Muscle layer of colon (tissue), 2 donors: Measurements from ENCODE around the gene USB1.

Source experiments
- H3K27ac ChIP-seq: one replicate; pipeline ENCODE4 v1.7.0; 2013; ENCODE audit warnings: low read depth, mild to moderate bottlenecking, low read length, moderate library complexity
- H3K27me3 ChIP-seq, 2 donors: one replicate each; pipeline ENCODE4 v1.7.0; 2013; ENCODE audit warnings: low read length in 2 of 2, mild to moderate bottlenecking in 2 of 2; ENCODE audit not compliant: insufficient read depth in 2 of 2, control insufficient read depth in 1 of 2
- H3K36me3 ChIP-seq: one replicate; pipeline ENCODE4 v1.7.0; 2013; ENCODE audit warnings: mild to moderate bottlenecking, low read length; ENCODE audit not compliant: insufficient read depth
- H3K4me1 ChIP-seq: one replicate; pipeline ENCODE4 v1.7.0; 2013; ENCODE audit warnings: mild to moderate bottlenecking, low read length; ENCODE audit not compliant: insufficient read depth
- H3K4me3 ChIP-seq, 2 donors: one replicate each; pipeline ENCODE4 v1.7.0; 2013; ENCODE audit warnings: low read length in 2 of 2, low read depth in 1 of 2, mild to moderate bottlenecking in 1 of 2, moderate library complexity in 1 of 2
- H3K9ac ChIP-seq: one replicate; pipeline ENCODE4 v1.7.0; 2013; ENCODE audit warnings: low read length
- H3K9me3 ChIP-seq: one replicate; pipeline ENCODE4 v1.7.0; 2013; ENCODE audit warnings: mild to moderate bottlenecking, low read length
- donor health status: abdominal sarcoma.
- donor health status: Adenocarcinoma of cecum.

Gene USB1

GRCh38 chr16:58024486-58025350, 23.5 kb downstream of the USB1 start:
- Histone ChIP-seq H3K9ac (no peak overlapping the region), H3K9me3 (no peaks in the 10 kb centered on the region), H3K27me3 (no peaks in the 10 kb centered on the region), H3K4me1 (peaks cover 55% of the 10 kb centered on the region), H3K36me3 (peaks cover 4% of the 10 kb centered on the region), H3K4me3 (peak overlapping the region; percentile 64 to 66), H3K27ac (peak overlapping the region; percentile 76)

- Histone ChIP-seq H3K4me1 (peaks cover 52% of the 10 kb centered on the region), H3K27ac (peak within 1 kb of the TSS; percentile 76), H3K36me3 (no peaks in the 10 kb centered on the region), H3K9ac (no peak within 1 kb of the TSS), H3K9me3 (no peaks in the 10 kb centered on the region), H3K4me3 (peak within 1 kb of the TSS; percentile 64 to 66), H3K27me3 (no peaks in the 10 kb centered on the region)
These were observed 24.3 kb downstream of the USB1 start, which contains the start of gene MMP15 for GRCh38 chr16:58025351-58026138. Gene MMP15 (plus strand): TSS chr16:58025754. CDS start chr16:58026351, 597 bp downstream.

- Histone ChIP-seq H3K27me3 (no peaks in the 10 kb centered on the region), H3K4me1 (peaks cover 45% of the 10 kb centered on the region), H3K9me3 (no peaks in the 10 kb centered on the region), H3K27ac (peak overlapping the region; percentile 76), H3K9ac (no peak overlapping the region), H3K4me3 (peak overlapping the region; percentile 64 to 66), H3K36me3 (no peaks in the 10 kb centered on the region)
These were observed 25.0 kb downstream of the USB1 start for GRCh38 chr16:58026139-58026704.

- Histone ChIP-seq H3K4me1 (peaks cover 40% of the 10 kb centered on the region), H3K27me3 (no peaks in the 10 kb centered on the region), H3K9ac (no peak overlapping the region), H3K27ac (peak overlapping the region; percentile 76), H3K9me3 (no peaks in the 10 kb centered on the region), H3K36me3 (no peaks in the 10 kb centered on the region), H3K4me3 (peak overlapping the region; percentile 64 to 66)
These were observed 25.5 kb downstream of the USB1 start for GRCh38 chr16:58026705-58027160.

- H3K4me1 ChIP-seq, result peaks cover 34% of the 10 kb centered on the region
- peak overlapping the region; percentile 76 for H3K27ac ChIP-seq
- no peaks in the 10 kb centered on the region for H3K36me3 ChIP-seq
- H3K4me3 ChIP-seq, result peak overlapping the region; percentile 64 to 66
- no peak overlapping the region for H3K9ac ChIP-seq
- no peaks in the 10 kb centered on the region for H3K27me3 ChIP-seq
- H3K9me3 ChIP-seq, result no peaks in the 10 kb centered on the region
These were observed 26.1 kb downstream of the USB1 start for GRCh38 chr16:58027161-58027915.

GRCh38 chr16:58027916-58028455, 26.8 kb downstream of the USB1 start:
- no peaks in the 10 kb centered on the region for H3K36me3 ChIP-seq
- H3K27me3 ChIP-seq, result no peaks in the 10 kb centered on the region
- no peak overlapping the region for H3K9ac ChIP-seq
- no peak overlapping the region for H3K27ac ChIP-seq
- no peaks in the 10 kb centered on the region for H3K9me3 ChIP-seq
- peaks cover 29% of the 10 kb centered on the region for H3K4me1 ChIP-seq
- H3K4me3 ChIP-seq, result no peak overlapping the region

- no peak overlapping the region for H3K9ac ChIP-seq
These were observed 27.4 kb downstream of the USB1 start for GRCh38 chr16:58028541-58029070.

GRCh38 chr16:58029410-58029809, 28.2 kb downstream of the USB1 start:
- Histone ChIP-seq H3K9ac (no peak overlapping the region), H3K27me3 (no peaks in the 10 kb centered on the region), H3K4me3 (no peak overlapping the region), H3K4me1 (peaks cover 20% of the 10 kb centered on the region), H3K9me3 (no peaks in the 10 kb centered on the region), H3K36me3 (no peaks in the 10 kb centered on the region), H3K27ac (no peak overlapping the region)

More at GRCh38 chr16:58028541-58029070, 27.4 kb downstream of the USB1 start:
- H3K36me3 ChIP-seq, result no peaks in the 10 kb centered on the region
- H3K9me3 ChIP-seq, result no peaks in the 10 kb centered on the region
- no peak overlapping the region for H3K27ac ChIP-seq
- no peak overlapping the region for H3K4me3 ChIP-seq
- H3K27me3 ChIP-seq, result no peaks in the 10 kb centered on the region
- H3K4me1 ChIP-seq, result peaks cover 25% of the 10 kb centered on the region

- Histone ChIP-seq H3K9ac (no peak overlapping the region), H3K27ac (no peak overlapping the region), H3K4me3 (no peak overlapping the region), H3K4me1 (peaks cover 11% of the 10 kb centered on the region), H3K9me3 (no peaks in the 10 kb centered on the region), H3K27me3 (no peaks in the 10 kb centered on the region), H3K36me3 (no peaks in the 10 kb centered on the region)
These were observed 29.1 kb downstream of the USB1 start for GRCh38 chr16:58030136-58030840.
